ENCODE data around the gene MARK3.
"Not testable (repeated sequence)": the region's sequence is repeated elsewhere in the genome, so short reads cannot be mapped to it uniquely, and the experiment has no call there.

MARK3 gene

GRCh38 chr14:103516426-103517173, 131.4 kb downstream of the MARK3 start:
- no peak for DNase-seq

GRCh38 chr14:103517174-103517566, 132.0 kb downstream of the MARK3 start:
- DNase-seq: no peak

GRCh38 chr14:103517721-103518421, 132.7 kb downstream of the MARK3 start:
- no peak for DNase-seq

GRCh38 chr14:103518422-103519042, 133.3 kb downstream of the MARK3 start:
- DNase-seq: peak; percentile 53 to 60

- DNase-seq: no peak
Observed at GRCh38 chr14:103519043-103519836, 134.0 kb downstream of the MARK3 start.

- no peak for DNase-seq
Observed at GRCh38 chr14:103519837-103520212, 134.6 kb downstream of the MARK3 start.

GRCh38 chr14:103520269-103520656, 135.0 kb downstream of the MARK3 start:
- no peak for DNase-seq

- peak; percentile 65 to 66 for DNase-seq
Observed at GRCh38 chr14:103520657-103521437, 135.6 kb downstream of the MARK3 start.

- DNase-seq: no peak
Observed at GRCh38 chr14:103521438-103521950, 136.3 kb downstream of the MARK3 start.

- DNase-seq: no peak
Observed at GRCh38 chr14:103521951-103522563, 136.8 kb downstream of the MARK3 start.

- no peak for DNase-seq
Observed at GRCh38 chr14:103522649-103523574, 137.7 kb downstream of the MARK3 start, which contains the start of gene CKB. Gene CKB, minus strand, starts transcription at chr14:103522830. Its CDS starts 337 bp downstream, at chr14:103522493.

GRCh38 chr14:103523575-103523954, 138.3 kb downstream of the MARK3 start:
- no peak for DNase-seq

GRCh38 chr14:103524002-103524935, 139.1 kb downstream of the MARK3 start:
- DNase-seq: no peak

- DNase-seq: not testable (repeated sequence)
Observed at GRCh38 chr14:103525430-103526246, 140.4 kb downstream of the MARK3 start.

GRCh38 chr14:103526247-103526913, 141.2 kb downstream of the MARK3 start:
- DNase-seq: no peak

GRCh38 chr14:103526914-103527248, 141.7 kb downstream of the MARK3 start:
- no peak for DNase-seq

- no peak for DNase-seq
Observed at GRCh38 chr14:103527408-103528145, 142.4 kb downstream of the MARK3 start.

Data from activated CD4-positive, alpha-beta T cell treated with anti-CD3 and anti-CD28 coated beads for 4 hours (primary cell).